NT2/D1 (cell line): Measurements from ENCODE around the gene ACBD6.

Experiments used
- DNase-seq: peaks from one replicate; pipeline ENCODE4 v3.0.0-alpha.2; 2011; ENCODE audit warnings: low read depth, low spot score
- H3K27me3 ChIP-seq: 2 replicates; pipeline ENCODE4 v1.6.0; 2011; ENCODE audit warnings: mild to moderate bottlenecking; ENCODE audit not compliant: insufficient read length, insufficient read depth
- H3K36me3 ChIP-seq: 2 replicates; pipeline ENCODE4 v1.6.1; 2011; ENCODE audit warnings: mild to moderate bottlenecking, low read length, mixed read lengths; ENCODE audit not compliant: insufficient read depth, insufficient read length
- H3K4me1 ChIP-seq: 2 replicates; pipeline ENCODE4 v1.5.1; 2011; ENCODE audit not compliant: insufficient read depth, insufficient read length
- H3K4me3 ChIP-seq: 2 replicates; pipeline ENCODE4 v1.5.1; 2011; ENCODE audit warnings: low read depth; ENCODE audit not compliant: insufficient read length
- H3K9ac ChIP-seq: 2 replicates; pipeline ENCODE4 v1.6.0; 2011; ENCODE audit warnings: low read depth; ENCODE audit not compliant: insufficient read length
- H3K9me3 ChIP-seq: 2 replicates; pipeline ENCODE4 v1.5.1; 2011; ENCODE audit warnings: mild to moderate bottlenecking, low read length; ENCODE audit not compliant: insufficient read depth
- SUZ12 ChIP-seq: IDR thresholded peaks from 2 replicates; pipeline ENCODE4 v1.6.1; 2011; ENCODE audit not compliant: insufficient read length, insufficient read depth; ENCODE audit errors: extremely low read depth
- YY1 ChIP-seq: IDR thresholded peaks from 2 replicates; pipeline ENCODE4 v1.6.1; 2011; ENCODE audit not compliant: insufficient read length, insufficient read depth
- ZNF274 ChIP-seq: IDR thresholded peaks from 2 replicates; pipeline ENCODE4 v1.6.1; 2011; ENCODE audit warnings: mild to moderate bottlenecking, low read depth, low read length

ACBD6 gene

DNA sequence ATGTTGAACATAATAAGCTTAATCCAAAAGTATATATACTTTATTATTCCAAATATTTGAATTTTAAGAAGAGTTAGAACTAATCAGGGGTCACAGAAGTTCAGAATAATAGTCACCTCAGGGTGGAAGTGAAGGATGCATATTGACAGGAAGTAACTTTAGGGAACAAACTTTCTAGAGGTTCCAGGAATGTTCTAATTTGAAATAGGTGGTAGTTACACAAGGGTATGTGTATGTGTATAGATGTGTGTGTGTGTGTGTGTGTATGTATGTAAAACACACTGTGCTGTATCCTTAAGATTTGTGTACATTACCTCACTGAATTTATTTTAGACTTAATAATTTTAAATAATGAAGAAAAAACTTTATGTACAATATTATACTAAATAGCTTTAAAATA is 110.4 kb downstream of the ACBD6 start:
- Histone ChIP-seq H3K9me3 (no peaks in the 10 kb centered on the region), H3K9ac (no peak overlapping the region), H3K27me3 (no peaks in the 10 kb centered on the region), H3K36me3 (peaks cover 2% of the 10 kb centered on the region), H3K4me1 (peaks cover 6% of the 10 kb centered on the region), H3K4me3 (no peak overlapping the region)
- no peak for DNase-seq
- TF ChIP-seq SUZ12 (no peak), YY1 (no peak), ZNF274 (no peak)

DNA sequence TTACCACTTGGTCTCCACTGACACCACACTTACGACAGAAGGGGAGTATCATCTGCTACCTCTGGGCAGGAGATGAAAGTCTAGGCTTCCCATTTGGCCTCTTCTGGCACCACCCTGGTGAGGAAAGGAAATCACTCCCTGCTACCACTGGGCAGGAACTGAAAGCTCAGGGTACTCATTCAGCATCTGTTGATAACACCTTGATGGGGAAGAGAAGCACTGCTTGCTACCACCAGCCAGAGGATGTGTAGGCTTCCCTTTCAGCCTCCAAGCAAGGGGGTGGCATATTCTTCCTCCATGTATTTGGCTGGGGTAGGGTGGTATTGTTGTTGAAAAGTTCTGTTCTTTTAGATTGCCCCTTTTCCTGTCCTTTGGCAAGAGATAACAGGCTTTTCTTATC is 115.0 kb downstream of the ACBD6 start:
- Histone ChIP-seq H3K36me3 (no peaks in the 10 kb centered on the region), H3K9me3 (peaks cover 21% of the 10 kb centered on the region), H3K9ac (no peak overlapping the region), H3K4me3 (no peak overlapping the region), H3K27me3 (no peaks in the 10 kb centered on the region), H3K4me1 (peaks cover 6% of the 10 kb centered on the region)
- TF ChIP-seq SUZ12 (no peak), ZNF274 (no peak), YY1 (no peak)
- no peak for DNase-seq

- Histone ChIP-seq H3K9ac (no peak overlapping the region), H3K27me3 (no peaks in the 10 kb centered on the region), H3K4me1 (peaks cover 6% of the 10 kb centered on the region), H3K36me3 (no peaks in the 10 kb centered on the region), H3K9me3 (peaks cover 21% of the 10 kb centered on the region), H3K4me3 (no peak overlapping the region)
- TF ChIP-seq SUZ12: no peak
- TF ChIP-seq YY1: no peak
- TF ChIP-seq ZNF274: no peak
- DNase-seq: no peak
Measured at GRCh38 chr1:180386745-180387367, 115.5 kb downstream of the ACBD6 start.

DNA sequence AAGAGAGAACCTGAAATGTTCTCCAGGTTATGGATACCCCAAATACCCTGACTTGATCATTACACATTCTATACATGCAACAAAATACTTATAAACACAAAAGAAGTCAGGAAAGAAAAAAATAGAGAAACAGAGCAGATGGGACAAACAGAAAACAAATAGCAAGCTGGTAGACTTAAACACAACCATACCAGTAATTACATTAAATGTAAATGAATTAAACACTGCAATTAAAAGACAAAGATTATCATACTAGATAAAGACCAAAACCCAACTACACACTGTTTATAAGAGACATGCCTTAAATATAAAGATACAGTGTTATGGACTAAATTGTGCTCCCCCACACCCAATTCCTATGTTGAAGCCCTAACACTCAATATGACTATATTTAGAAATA is 117.2 kb downstream of the ACBD6 start:
- H3K36me3 ChIP-seq: no peaks in the 10 kb centered on the region

DNA sequence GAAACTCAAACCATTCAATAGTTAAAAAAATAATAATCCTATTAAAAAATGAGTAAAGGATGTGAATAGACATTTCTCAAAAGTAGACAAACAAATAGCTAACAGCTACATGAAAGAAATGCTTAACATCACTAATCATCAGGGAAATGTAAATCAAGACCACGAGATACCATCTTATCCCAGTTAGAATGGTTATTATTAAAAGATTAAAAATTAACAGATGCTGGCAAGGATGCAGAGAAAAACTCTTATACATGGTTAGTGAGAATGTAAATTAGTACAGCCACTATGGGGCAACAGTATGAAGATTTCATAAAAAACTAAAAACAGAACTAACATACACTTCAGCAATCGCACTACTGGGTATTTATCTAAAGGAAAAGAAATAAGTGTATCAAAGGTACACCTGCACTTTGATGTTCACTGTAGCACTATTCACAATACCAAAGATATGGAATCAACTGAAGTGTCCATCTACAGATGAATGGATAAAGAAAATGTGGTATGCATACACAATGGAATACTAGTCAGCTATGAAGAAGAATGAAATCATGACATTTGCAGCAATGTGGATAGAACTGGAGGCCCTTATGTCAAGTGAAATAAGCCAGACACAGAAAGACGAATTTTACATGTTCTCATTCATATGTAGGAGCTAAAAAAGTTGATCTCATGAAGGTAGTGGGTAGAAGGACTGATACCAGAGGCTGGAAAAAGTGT is 117.9 kb downstream of the ACBD6 start:
- H3K4me1 ChIP-seq: peaks cover 6% of the 10 kb centered on the region

More for the DNA sequence above, 117.2 kb downstream of the ACBD6 start:
- no peak overlapping the region for H3K9ac ChIP-seq
- no peaks in the 10 kb centered on the region for H3K27me3 ChIP-seq
- no peak overlapping the region for H3K4me3 ChIP-seq
- H3K9me3 ChIP-seq: peaks cover 33% of the 10 kb centered on the region
- no peak for DNase-seq
- TF ChIP-seq ZNF274 (no peak), SUZ12 (no peak), YY1 (no peak)
- H3K4me1 ChIP-seq: peaks cover 6% of the 10 kb centered on the region

GRCh38 chr1:180382326-180383115 is 119.9 kb downstream of the ACBD6 start:
- no peak overlapping the region for H3K9ac ChIP-seq
- no peak overlapping the region for H3K4me3 ChIP-seq
- H3K9me3 ChIP-seq: peaks cover 51% of the 10 kb centered on the region
- no peaks in the 10 kb centered on the region for H3K27me3 ChIP-seq
- no peaks in the 10 kb centered on the region for H3K36me3 ChIP-seq
- TF ChIP-seq ZNF274 (no peak), SUZ12 (no peak), YY1 (no peak)
- H3K4me1 ChIP-seq: peaks cover 4% of the 10 kb centered on the region
- DNase-seq: no peak

More for the DNA sequence above, 117.9 kb downstream of the ACBD6 start:
- Histone ChIP-seq H3K4me3 (no peak overlapping the region), H3K9ac (no peak overlapping the region), H3K36me3 (no peaks in the 10 kb centered on the region), H3K9me3 (peaks cover 40% of the 10 kb centered on the region), H3K27me3 (no peaks in the 10 kb centered on the region)
- DNase-seq: no peak
- no peak for TF ChIP-seq SUZ12
- TF ChIP-seq ZNF274: no peak
- no peak for TF ChIP-seq YY1

DNA sequence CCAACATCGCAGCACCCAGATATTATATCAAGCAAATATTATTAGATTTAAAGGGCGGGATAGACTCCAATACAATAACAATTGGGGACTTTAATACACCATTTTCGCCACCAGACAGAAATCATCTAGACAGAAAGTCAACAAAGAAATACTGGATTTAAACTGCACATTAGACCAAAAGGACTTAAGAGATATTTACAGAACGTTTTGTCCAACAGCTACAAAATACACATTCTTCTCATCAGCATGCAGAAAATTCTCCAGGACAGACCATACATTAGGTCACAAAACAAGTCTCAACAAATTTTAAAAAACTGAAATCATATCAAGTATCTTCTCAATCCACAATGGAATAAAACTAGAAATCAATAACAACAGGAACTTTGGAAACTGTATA is 121.2 kb downstream of the ACBD6 start:
- no peak overlapping the region for H3K9ac ChIP-seq

More for the DNA sequence above, 121.2 kb downstream of the ACBD6 start:
- H3K4me1 ChIP-seq: no peaks in the 10 kb centered on the region
- peaks cover 53% of the 10 kb centered on the region for H3K9me3 ChIP-seq
- no peak overlapping the region for H3K4me3 ChIP-seq
- no peak for DNase-seq
- H3K36me3 ChIP-seq: no peaks in the 10 kb centered on the region
- TF ChIP-seq SUZ12: no peak
- no peak for TF ChIP-seq YY1
- no peak for TF ChIP-seq ZNF274
- no peaks in the 10 kb centered on the region for H3K27me3 ChIP-seq
